Spleen (tissue), 11 donors: ENCODE data around the gene PGAM4. TPM values are rescaled to one million over a fixed set of nuclear protein-coding genes. Genes with fewer than 3 reads are reported as not detected.
"Not testable (repeated sequence)": the region's sequence is repeated elsewhere in the genome, so short reads cannot be mapped to it uniquely, and the experiment has no call there.

ENCODE experiments used
- DNase-seq: peaks from one replicate; pipeline ENCODE4 v3.0.0-alpha.2; 2020
- H3K27ac ChIP-seq, 8 donors: fragments of 200-600 bp; sonication (generic) in 7 of 8; 1 replicate in 4 of 8; 2 replicates in 4 of 8; pipeline versions ENCODE4 v1.5.0 to v1.8.0; 2016 to 2021; ENCODE audit warnings: inconsistent platforms in 4 of 8, mild to moderate bottlenecking in 4 of 8, moderate library complexity in 1 of 8
- H3K27me3 ChIP-seq, 7 donors: fragments of 200-600 bp; sonication (generic) in 6 of 7; replicated peaks in 1 of 7; 1 replicate in 4 of 7; 2 replicates in 3 of 7; pipeline versions ENCODE4 v1.5.0 to v1.8.0; 2016 to 2021; ENCODE audit warnings: inconsistent platforms in 3 of 7, mild to moderate bottlenecking in 1 of 7
- H3K36me3 ChIP-seq, 6 donors: fragments of 200-600 bp; sonication (generic) in 5 of 6; 1 replicate in 4 of 6; 2 replicates in 2 of 6; pipeline versions ENCODE4 v1.5.0 to v1.8.0; 2016 to 2021; ENCODE audit warnings: inconsistent platforms in 2 of 6
- H3K4me1 ChIP-seq, 6 donors: fragments of 200-600 bp; sonication (generic) in 5 of 6; 1 replicate in 3 of 6; 2 replicates in 3 of 6; pipeline versions ENCODE4 v1.5.0 to v1.8.0; 2016 to 2021; ENCODE audit warnings: inconsistent platforms in 3 of 6
- H3K4me3 ChIP-seq, 8 donors: fragments of 200-600 bp; sonication (generic) in 7 of 8; 1 replicate in 4 of 8; 2 replicates in 4 of 8; pipeline versions ENCODE4 v1.5.0 to v1.8.0; 2016 to 2021; ENCODE audit warnings: inconsistent platforms in 4 of 8, mild to moderate bottlenecking in 4 of 8, moderate library complexity in 2 of 8
- H3K9me3 ChIP-seq, 8 donors: fragments of 200-600 bp; sonication (generic) in 7 of 8; 1 replicate in 4 of 8; 2 replicates in 4 of 8; pipeline versions ENCODE4 v1.5.0 to v1.8.0; 2016 to 2021; ENCODE audit warnings: inconsistent platforms in 4 of 8
- CTCF ChIP-seq, 11 experiments: fragments of 200-600 bp in 7 of 11; fragments of 450-650 bp in 4 of 11; sonication (generic) in 4 of 11; IDR thresholded peaks in 8 of 11; conservative IDR thresholded peaks in 3 of 11; 1 replicate in 7 of 11; 2 replicates in 4 of 11; pipeline versions ENCODE4 v1.4.0 to v1.8.0; 2016 to 2021; ENCODE audit warnings: antibody characterized with exemption in 11 of 11, inconsistent platforms in 4 of 11, mild to moderate bottlenecking in 1 of 11
- POLR2A ChIP-seq, 3 donors: fragments of 450-650 bp; IDR thresholded peaks; one replicate each; pipeline ENCODE4 v1.5.1; 2017; ENCODE audit warnings: antibody characterized with exemption in 3 of 3, mild to moderate bottlenecking in 1 of 3
- POLR2AphosphoS5 ChIP-seq, 3 donors: sonication (generic); formaldehyde crosslinking; IDR thresholded peaks; one replicate each; pipeline ENCODE4 v1.5.1; 2017; ENCODE audit warnings: antibody characterized with exemption in 3 of 3
- WGBS, 5 donors: extraction: QIAGEN DNeasy Blood & Tissue Kit in 3 of 5; methylation state at CpG; one replicate each; pipeline versions ENCODE4 v1.1.5 to v1.1.7; 2013 to 2018; 5-methylcytosine and 5-hydroxymethylcytosine counted together
- intact Hi-C: fragments of 100-400 bp; cut with DNase I; formaldehyde crosslinking; loops from one replicate; pipeline ENCODE4 v1.15.0; 2023; ENCODE audit warnings: low total_unique reads
- polyA plus RNA-seq, 3 donors: library from polyadenylated mRNA; stranded (reverse); fragments of 200-250 nt; gene quantifications; one replicate each; pipeline ENCODE4 v1.2.1, GENCODE V29; 2013
- total RNA-seq, 7 donors: library from RNA; depleted of rRNA in 3 of 7; stranded (reverse); fragments of >200 nt in 3 of 7; fragmentation: NEBNext Ultra II Directional in 4 of 7; extraction: Animal tissue kit (Norgen Biotek cat#: 25700) in 4 of 7; gene quantifications; one replicate each; pipeline versions ENCODE4 v1.1.0 to v1.2.1, GENCODE V29; 2016 to 2021
- donor health status: healthy with polysubstance abuse.
- donor health status: DM: no; HTN: no; CAD: no; lungs with moderate emphysema.
- donor health status: DM: no; HTN: no; CAD: no.
- donor health status: Bipolar disorder and iron deficiency.
- donor health status: healthy.
- donor health status: DM: no; HTN: no; CAD: no.
- donor health status: DM: yes; HTN: yes; CAD: no.

The PGAM4 gene
- total and polyA plus RNA-seq, 10 donors, result not detected

- intact Hi-C loops, result no loop called here
- H3K4me1 ChIP-seq, result peaks cover 0 to 20% (median 10%) of the 10 kb centered on the region in 6 donors
- no peak for TF ChIP-seq POLR2A (IDR thresholded peaks at IDR 0.05)
- no peak for TF ChIP-seq CTCF (IDR thresholded peaks at IDR 0.05 in 8 of 11, conservative IDR thresholded peaks at IDR 0.05 in 3 of 11)
- TF ChIP-seq POLR2AphosphoS5 (IDR thresholded peaks at IDR 0.05), result no peak
- 80 to 98% (median 89%) methylated on average over 2 of the region's 2 CpGs for WGBS, 5 donors
- H3K27ac ChIP-seq, result no peak overlapping the region
- H3K27me3 ChIP-seq, result no peaks in the 10 kb centered on the region
- no peak overlapping the region for H3K4me3 ChIP-seq
- no peak for DNase-seq
- no peaks in the 10 kb centered on the region for H3K36me3 ChIP-seq
- H3K9me3 ChIP-seq, result no peaks in the 10 kb centered on the region
Measured at GRCh38 chrX:77946571-77946970, 22.9 kb downstream of the PGAM4 start.

GRCh38 chrX:77945910-77946545, 23.4 kb downstream of the PGAM4 start:
- H3K36me3 ChIP-seq, result no peaks in the 10 kb centered on the region
- no peak overlapping the region for H3K27ac ChIP-seq
- H3K9me3 ChIP-seq, result no peaks in the 10 kb centered on the region
- H3K4me3 ChIP-seq, result no peak overlapping the region
- H3K4me1 ChIP-seq, result peaks cover 0 to 20% (median 10%) of the 10 kb centered on the region in 6 donors
- 71 to 86% (median 78%) methylated on average over 6 to 7 of the region's 7 CpGs for WGBS, 5 donors
- no peak for DNase-seq
- TF ChIP-seq POLR2AphosphoS5 (IDR thresholded peaks at IDR 0.05) (no peak), CTCF (IDR thresholded peaks at IDR 0.05 in 8 of 11, conservative IDR thresholded peaks at IDR 0.05 in 3 of 11) (no peak), POLR2A (IDR thresholded peaks at IDR 0.05) (no peak)
- no peaks in the 10 kb centered on the region for H3K27me3 ChIP-seq
- intact Hi-C loops, result no loop called here

- H3K27ac ChIP-seq, H3K27me3 ChIP-seq, H3K9me3 ChIP-seq, intact Hi-C loops, H3K4me3 ChIP-seq, DNase-seq, H3K36me3 ChIP-seq: not testable (repeated sequence)
- WGBS, 5 donors, result 92 to 97% (median 95%) methylated on average over 6 of the region's 6 CpGs
- H3K4me1 ChIP-seq, result peaks cover 0 to 20% (median 10%) of the 10 kb centered on the region in 6 donors
Measured at GRCh38 chrX:77945031-77945430, 24.4 kb downstream of the PGAM4 start.

GRCh38 chrX:77938083-77938680, 31.3 kb downstream of the PGAM4 start:
- no peaks in the 10 kb centered on the region for H3K36me3 ChIP-seq
- intact Hi-C loops, result no loop called here
- no peak for TF ChIP-seq POLR2A (IDR thresholded peaks at IDR 0.05)
- TF ChIP-seq POLR2AphosphoS5 (IDR thresholded peaks at IDR 0.05), result no peak
- no peak for TF ChIP-seq CTCF (IDR thresholded peaks at IDR 0.05 in 8 of 11, conservative IDR thresholded peaks at IDR 0.05 in 3 of 11)
- DNase-seq, result no peak
- H3K4me3 ChIP-seq, result no peak overlapping the region
- no peaks in the 10 kb centered on the region for H3K9me3 ChIP-seq
- WGBS, 5 donors, result 72 to 87% (median 76%) methylated on average over 4 of the region's 4 CpGs
- peak overlapping the region in 2 of 8 donors; percentile 26 to 53 for H3K27ac ChIP-seq
- H3K4me1 ChIP-seq, result peaks cover 0 to 13% (median 7%) of the 10 kb centered on the region in 6 donors
- no peaks in the 10 kb centered on the region for H3K27me3 ChIP-seq
